Ascending aorta (tissue), 2 donors: ENCODE measurements around the gene CYSLTR2. TPM values are rescaled to one million over a fixed set of nuclear protein-coding genes. Genes with fewer than 3 reads are reported as not detected.
A peak's percentile ranks its signal among the peaks of the same experiment; 100 is the strongest.

Experiments used
- DNase-seq, 2 donors: peaks; one replicate each; pipeline ENCODE4 v3.0.0-alpha.2; 2019; ENCODE audit warnings: low spot score in 2 of 2
- H3K27ac ChIP-seq, 2 donors: fragments of 200-600 bp; sonication (generic); one replicate each; pipeline ENCODE4 v1.5.1; 2016 to 2017; ENCODE audit warnings: mild to moderate bottlenecking in 1 of 2
- H3K27me3 ChIP-seq: fragments of 200-600 bp; sonication (generic); one replicate; pipeline ENCODE4 v1.5.1; 2017
- H3K36me3 ChIP-seq, 2 donors: fragments of 200-600 bp; sonication (generic); one replicate each; pipeline ENCODE4 v1.5.1; 2016
- H3K4me1 ChIP-seq, 2 donors: fragments of 200-600 bp; sonication (generic); one replicate each; pipeline ENCODE4 v1.5.1; 2016 to 2017; ENCODE audit warnings: mild to moderate bottlenecking in 1 of 2
- H3K4me3 ChIP-seq, 2 donors: fragments of 200-600 bp; sonication (generic); one replicate each; pipeline ENCODE4 v1.5.1; 2016 to 2017; ENCODE audit warnings: mild to moderate bottlenecking in 1 of 2
- H3K9me3 ChIP-seq, 2 donors: fragments of 200-600 bp; sonication (generic); one replicate each; pipeline ENCODE4 v1.5.1; 2016
- CTCF ChIP-seq, 3 experiments: fragments of 200-600 bp in 2 of 3; fragments of 450-650 bp in 1 of 3; sonication (generic) in 2 of 3; IDR thresholded peaks; one replicate each; pipeline ENCODE4 v1.5.1; 2016 to 2019; ENCODE audit warnings: antibody characterized with exemption in 3 of 3, mild to moderate bottlenecking in 1 of 3, moderate library complexity in 1 of 3
- intact Hi-C: fragments of 100-400 bp; cut with DNase I; formaldehyde crosslinking; loops from one replicate; pipeline ENCODE4 v1.15.1; 2023
- total RNA-seq: library from RNA; depleted of rRNA; stranded (reverse); fragments of >200 nt; gene quantifications from one replicate; pipeline ENCODE4 v1.1.0, GENCODE V29; 2016

Gene CYSLTR2
- total RNA-seq, 1 donor from 2014 or later, result 1.2 TPM

GRCh38 chr13:48636550-48636949, 17.2 kb upstream of the CYSLTR2 start:
- intact Hi-C loops, result no loop called here
- TF ChIP-seq CTCF (IDR thresholded peaks at IDR 0.05), result no peak
- no peaks in the 10 kb centered on the region for H3K27me3 ChIP-seq

GRCh38 chr13:48637601-48638000, 16.1 kb upstream of the CYSLTR2 start:
- no peak for DNase-seq
- Histone ChIP-seq H3K9me3 (peaks cover 14 to 23% of the 10 kb centered on the region in 2 donors), H3K27ac (no peak overlapping the region), H3K4me3 (no peak overlapping the region), H3K27me3 (no peaks in the 10 kb centered on the region), H3K36me3 (no peaks in the 10 kb centered on the region), H3K4me1 (no peaks in the 10 kb centered on the region)
- intact Hi-C loops, result no loop called here
- no peak for TF ChIP-seq CTCF (IDR thresholded peaks at IDR 0.05)

More at GRCh38 chr13:48636550-48636949, 17.2 kb upstream of the CYSLTR2 start:
- Histone ChIP-seq H3K36me3 (no peaks in the 10 kb centered on the region), H3K9me3 (peaks cover 14 to 23% of the 10 kb centered on the region in 2 donors), H3K4me1 (no peaks in the 10 kb centered on the region), H3K27ac (no peak overlapping the region), H3K4me3 (no peak overlapping the region)
- DNase-seq, result no peak

- Histone ChIP-seq H3K4me1 (no peaks in the 10 kb centered on the region), H3K27ac (no peak overlapping the region), H3K27me3 (no peaks in the 10 kb centered on the region), H3K4me3 (no peak overlapping the region), H3K9me3 (peaks cover 4 to 15% of the 10 kb centered on the region in 2 donors), H3K36me3 (no peaks in the 10 kb centered on the region)
- no peak for DNase-seq
- intact Hi-C loops, result no loop called here
- no peak for TF ChIP-seq CTCF (IDR thresholded peaks at IDR 0.05)
Measured at GRCh38 chr13:48640767-48641166, 13.0 kb upstream of the CYSLTR2 start.

GRCh38 chr13:48641404-48641803, 12.3 kb upstream of the CYSLTR2 start:
- Histone ChIP-seq H3K36me3 (no peaks in the 10 kb centered on the region), H3K27me3 (no peaks in the 10 kb centered on the region), H3K27ac (no peak overlapping the region), H3K4me3 (no peak overlapping the region), H3K9me3 (peaks cover 0 to 9% of the 10 kb centered on the region in 2 donors), H3K4me1 (no peaks in the 10 kb centered on the region)
- TF ChIP-seq CTCF (IDR thresholded peaks at IDR 0.05), result no peak
- intact Hi-C loops, result no loop called here
- DNase-seq, result no peak

GRCh38 chr13:48642061-48642460, 11.7 kb upstream of the CYSLTR2 start:
- Histone ChIP-seq H3K27me3 (no peaks in the 10 kb centered on the region), H3K4me3 (no peak overlapping the region), H3K36me3 (no peaks in the 10 kb centered on the region), H3K27ac (no peak overlapping the region), H3K9me3 (peaks cover 0 to 2% of the 10 kb centered on the region in 2 donors), H3K4me1 (no peaks in the 10 kb centered on the region)
- intact Hi-C loops, result no loop called here
- no peak for TF ChIP-seq CTCF (IDR thresholded peaks at IDR 0.05)
- DNase-seq, result no peak

- intact Hi-C loops, result no loop called here
- TF ChIP-seq CTCF (IDR thresholded peaks at IDR 0.05), result peak in 1 of 3 experiments; percentile 20
- Histone ChIP-seq H3K4me3 (no peak overlapping the region), H3K36me3 (no peaks in the 10 kb centered on the region), H3K27me3 (no peaks in the 10 kb centered on the region), H3K4me1 (no peaks in the 10 kb centered on the region), H3K27ac (no peak overlapping the region), H3K9me3 (no peaks in the 10 kb centered on the region)
- DNase-seq, result no peak
Measured at GRCh38 chr13:48643159-48643558, 10.6 kb upstream of the CYSLTR2 start.
